Thyroid gland (tissue), 4 donors: ENCODE measurements around the gene CDH22. TPM values are rescaled to one million over a fixed set of nuclear protein-coding genes. Genes with fewer than 3 reads are reported as not detected.

Experiments
- DNase-seq, 2 donors: peaks; one replicate each; pipeline ENCODE4 v3.0.0-alpha.2; 2019
- H3K27ac ChIP-seq, 3 donors: fragments of 200-600 bp; sonication (generic); 1 replicate in 2 of 3; 2 replicates in 1 of 3; pipeline ENCODE4 v1.5.1; 2016 to 2019; ENCODE audit warnings: mild to moderate bottlenecking in 1 of 3, moderate library complexity in 1 of 3
- H3K27me3 ChIP-seq: fragments of 200-600 bp; sonication (generic); one replicate; pipeline ENCODE4 v1.5.1; 2019
- H3K36me3 ChIP-seq, 2 donors: fragments of 200-600 bp; sonication (generic); one replicate each; pipeline ENCODE4 v1.5.1; 2016 to 2019
- H3K4me1 ChIP-seq, 2 donors: fragments of 200-600 bp; sonication (generic); one replicate each; pipeline ENCODE4 v1.5.1; 2017 to 2019
- H3K4me3 ChIP-seq, 3 donors: fragments of 200-600 bp; sonication (generic); replicated peaks in 1 of 3; 1 replicate in 2 of 3; 2 replicates in 1 of 3; pipeline ENCODE4 v1.5.1; 2016; ENCODE audit warnings: mild to moderate bottlenecking in 1 of 3
- H3K9me3 ChIP-seq: fragments of 200-600 bp; sonication (generic); one replicate; pipeline ENCODE4 v1.5.1; 2017
- POLR2A ChIP-seq, 2 donors: fragments of 450-650 bp; IDR thresholded peaks; one replicate each; pipeline ENCODE4 v1.6.1; 2017; ENCODE audit warnings: antibody characterized with exemption in 2 of 2, mild to moderate bottlenecking in 2 of 2, moderate library complexity in 1 of 2
- WGBS, 2 donors: methylation state at CpG; one replicate each; pipeline ENCODE4 v1.1.5; 2017; 5-methylcytosine and 5-hydroxymethylcytosine counted together
- intact Hi-C: fragments of 100-400 bp; cut with DNase I; formaldehyde crosslinking; loops from one replicate; pipeline ENCODE4 v1.15.1; 2023
- total RNA-seq, 4 donors: library from RNA; depleted of rRNA; stranded (reverse); fragments of >200 nt; gene quantifications; one replicate each; pipeline ENCODE4 v1.2.3, GENCODE V29; 2016
- TF ChIP-seq, protein P1 (sequence below), 6 experiments: fragments of 200-600 bp in 3 of 6; fragments of 450-650 bp in 3 of 6; sonication (generic) in 3 of 6; IDR thresholded peaks; one replicate each; pipeline ENCODE4 v1.5.1; 2016 to 2019; ENCODE audit warnings: antibody characterized with exemption in 6 of 6, mild to moderate bottlenecking in 2 of 6, inconsistent platforms in 1 of 6, moderate library complexity in 1 of 6

CDH22 gene
- total RNA-seq, 4 donors from 2014 or later, result 0.38 to 3.0 (median 1.2) TPM

- H3K27ac ChIP-seq, result peak overlapping the region in 1 of 3 donors; percentile 58
- H3K9me3 ChIP-seq, result no peaks in the 10 kb centered on the region
- H3K4me3 ChIP-seq, result no peak overlapping the region
- intact Hi-C loops, result no loop called here
- TF ChIP-seq, protein P1, sequence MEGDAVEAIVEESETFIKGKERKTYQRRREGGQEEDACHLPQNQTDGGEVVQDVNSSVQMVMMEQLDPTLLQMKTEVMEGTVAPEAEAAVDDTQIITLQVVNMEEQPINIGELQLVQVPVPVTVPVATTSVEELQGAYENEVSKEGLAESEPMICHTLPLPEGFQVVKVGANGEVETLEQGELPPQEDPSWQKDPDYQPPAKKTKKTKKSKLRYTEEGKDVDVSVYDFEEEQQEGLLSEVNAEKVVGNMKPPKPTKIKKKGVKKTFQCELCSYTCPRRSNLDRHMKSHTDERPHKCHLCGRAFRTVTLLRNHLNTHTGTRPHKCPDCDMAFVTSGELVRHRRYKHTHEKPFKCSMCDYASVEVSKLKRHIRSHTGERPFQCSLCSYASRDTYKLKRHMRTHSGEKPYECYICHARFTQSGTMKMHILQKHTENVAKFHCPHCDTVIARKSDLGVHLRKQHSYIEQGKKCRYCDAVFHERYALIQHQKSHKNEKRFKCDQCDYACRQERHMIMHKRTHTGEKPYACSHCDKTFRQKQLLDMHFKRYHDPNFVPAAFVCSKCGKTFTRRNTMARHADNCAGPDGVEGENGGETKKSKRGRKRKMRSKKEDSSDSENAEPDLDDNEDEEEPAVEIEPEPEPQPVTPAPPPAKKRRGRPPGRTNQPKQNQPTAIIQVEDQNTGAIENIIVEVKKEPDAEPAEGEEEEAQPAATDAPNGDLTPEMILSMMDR (IDR thresholded peaks at IDR 0.05), result no peak
- TF ChIP-seq POLR2A (IDR thresholded peaks at IDR 0.05), result no peak
- peaks cover 8 to 27% of the 10 kb centered on the region in 2 donors for H3K36me3 ChIP-seq
- H3K27me3 ChIP-seq, result no peaks in the 10 kb centered on the region
- H3K4me1 ChIP-seq, result peaks cover 24 to 31% of the 10 kb centered on the region in 2 donors
- WGBS, 2 donors, result 85 to 93% methylated on average over 5 to 7 of the region's 7 CpGs
- no peak for DNase-seq
These were observed 43.2 kb upstream of the CDH22 start for GRCh38 chr20:46351357-46352058.

- no peak for TF ChIP-seq POLR2A (IDR thresholded peaks at IDR 0.05)
- TF ChIP-seq, protein P1 (IDR thresholded peaks at IDR 0.05), result no peak
- H3K36me3 ChIP-seq, result peaks cover 8 to 24% of the 10 kb centered on the region in 2 donors
- intact Hi-C loops, result no loop called here
- H3K27me3 ChIP-seq, result no peaks in the 10 kb centered on the region
- H3K27ac ChIP-seq, result peak overlapping the region in 2 of 3 donors; percentile 41 to 58
- no peak overlapping the region for H3K4me3 ChIP-seq
- WGBS, 2 donors, result 88 to 93% methylated on average over 8 of the region's 8 CpGs
- no peaks in the 10 kb centered on the region for H3K9me3 ChIP-seq
- H3K4me1 ChIP-seq, result peaks cover 24 to 28% of the 10 kb centered on the region in 2 donors
- no peak for DNase-seq
These were observed 42.6 kb upstream of the CDH22 start for GRCh38 chr20:46350986-46351267.

- WGBS, 2 donors, result 58 to 59% methylated on average over 10 to 13 of the region's 13 CpGs
- DNase-seq, result peak; percentile 50 to 53
- Histone ChIP-seq H3K36me3 (peaks cover 8 to 19% of the 10 kb centered on the region in 2 donors), H3K27ac (peak overlapping the region; percentile 41 to 65 (median 58)), H3K9me3 (no peaks in the 10 kb centered on the region), H3K4me3 (no peak overlapping the region), H3K27me3 (no peaks in the 10 kb centered on the region), H3K4me1 (peaks cover 24 to 28% of the 10 kb centered on the region in 2 donors)
- no peak for TF ChIP-seq POLR2A (IDR thresholded peaks at IDR 0.05)
- TF ChIP-seq, protein P1 (IDR thresholded peaks at IDR 0.05), result no peak
- intact Hi-C loops, result no loop called here
These were observed 42.1 kb upstream of the CDH22 start for GRCh38 chr20:46350201-46350985.

DNA sequence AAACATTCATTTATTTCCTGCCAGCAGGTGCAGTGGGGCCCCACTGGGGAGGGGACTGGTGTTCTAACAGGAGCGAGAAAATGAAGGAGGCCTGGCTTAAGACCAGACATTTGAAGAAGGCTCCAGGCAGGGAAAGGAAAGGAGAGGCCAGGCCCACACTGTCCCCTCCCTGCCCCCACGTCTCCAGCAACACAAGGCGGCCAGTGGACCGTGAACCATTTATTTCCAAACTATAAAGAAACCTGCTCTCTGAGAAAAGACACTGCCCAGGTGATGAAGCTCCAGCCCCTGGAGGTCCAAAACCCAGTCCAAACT lies 41.4 kb upstream of the CDH22 start:
- Histone ChIP-seq H3K27me3 (no peaks in the 10 kb centered on the region), H3K27ac (peak overlapping the region; percentile 41 to 65 (median 58)), H3K4me1 (peaks cover 24 to 28% of the 10 kb centered on the region in 2 donors), H3K4me3 (no peak overlapping the region), H3K36me3 (peaks cover 7 to 15% of the 10 kb centered on the region in 2 donors), H3K9me3 (no peaks in the 10 kb centered on the region)
- 49 to 54% methylated on average over 4 of the region's 4 CpGs for WGBS, 2 donors
- intact Hi-C loops, result loop anchor here (5.0 kb wide), 2 partner anchors 42 to 212 kb away; partner anchors contain the start of gene CDH22
- DNase-seq, result peak; percentile 87 to 89
- no peak for TF ChIP-seq POLR2A (IDR thresholded peaks at IDR 0.05)
- TF ChIP-seq, protein P1 (IDR thresholded peaks at IDR 0.05), result no peak
